ENCODE measurements around the gene ABTB2.
A peak's percentile ranks its signal among the peaks of the same experiment; 100 is the strongest.

ABTB2 gene

DNA sequence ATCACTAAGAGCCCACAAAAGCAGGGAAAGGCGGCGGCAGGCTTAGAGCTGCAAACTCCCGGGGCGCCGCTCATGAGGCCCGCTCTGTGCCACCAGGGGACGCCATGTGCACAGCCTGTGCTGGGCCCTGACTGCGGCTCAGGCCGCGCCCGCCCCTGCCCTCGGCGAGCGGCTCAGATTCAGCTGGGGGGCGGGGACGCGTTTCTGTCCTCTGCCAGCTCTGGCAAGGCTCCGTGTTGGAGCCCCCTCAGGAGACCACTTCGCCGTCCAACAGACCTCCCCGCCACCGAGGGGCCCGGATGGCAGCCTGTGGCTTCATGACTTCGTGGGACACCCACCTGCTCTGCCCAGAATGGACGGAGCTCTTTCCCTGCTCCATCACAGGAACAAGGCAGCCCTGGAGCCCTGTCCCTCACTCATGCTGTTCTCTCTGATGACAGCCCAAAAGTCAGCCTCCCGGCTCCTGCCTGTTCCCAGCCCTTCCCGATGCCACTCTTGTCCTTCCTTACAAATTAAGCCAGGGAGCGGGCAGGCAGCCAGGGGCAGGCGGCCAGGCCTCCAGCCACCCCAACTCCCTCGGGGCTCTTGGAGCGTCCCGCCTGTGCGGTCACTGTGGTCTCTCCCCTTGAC is 183.3 kb downstream of the ABTB2 start:
- Histone ChIP-seq H3K4me3 (ENCODE audit: low read depth, low read length) (peak overlapping the region; percentile 39), H3K27ac (peak overlapping the region; percentile 13), H3K27me3 (ENCODE audit: insufficient read depth, low read depth, severe bottlenecking) (no peaks in the 10 kb centered on the region), H3K36me3 (peaks cover 18% of the 10 kb centered on the region), H3K9me3 (ENCODE audit: severe bottlenecking) (no peaks in the 10 kb centered on the region)
- peak; percentile 85 for DNase-seq
- TF ChIP-seq, protein P1, sequence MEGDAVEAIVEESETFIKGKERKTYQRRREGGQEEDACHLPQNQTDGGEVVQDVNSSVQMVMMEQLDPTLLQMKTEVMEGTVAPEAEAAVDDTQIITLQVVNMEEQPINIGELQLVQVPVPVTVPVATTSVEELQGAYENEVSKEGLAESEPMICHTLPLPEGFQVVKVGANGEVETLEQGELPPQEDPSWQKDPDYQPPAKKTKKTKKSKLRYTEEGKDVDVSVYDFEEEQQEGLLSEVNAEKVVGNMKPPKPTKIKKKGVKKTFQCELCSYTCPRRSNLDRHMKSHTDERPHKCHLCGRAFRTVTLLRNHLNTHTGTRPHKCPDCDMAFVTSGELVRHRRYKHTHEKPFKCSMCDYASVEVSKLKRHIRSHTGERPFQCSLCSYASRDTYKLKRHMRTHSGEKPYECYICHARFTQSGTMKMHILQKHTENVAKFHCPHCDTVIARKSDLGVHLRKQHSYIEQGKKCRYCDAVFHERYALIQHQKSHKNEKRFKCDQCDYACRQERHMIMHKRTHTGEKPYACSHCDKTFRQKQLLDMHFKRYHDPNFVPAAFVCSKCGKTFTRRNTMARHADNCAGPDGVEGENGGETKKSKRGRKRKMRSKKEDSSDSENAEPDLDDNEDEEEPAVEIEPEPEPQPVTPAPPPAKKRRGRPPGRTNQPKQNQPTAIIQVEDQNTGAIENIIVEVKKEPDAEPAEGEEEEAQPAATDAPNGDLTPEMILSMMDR (IDR thresholded peaks at IDR 0.05; ENCODE audit: low read depth, low read length) = peak; percentile 98

DNA sequence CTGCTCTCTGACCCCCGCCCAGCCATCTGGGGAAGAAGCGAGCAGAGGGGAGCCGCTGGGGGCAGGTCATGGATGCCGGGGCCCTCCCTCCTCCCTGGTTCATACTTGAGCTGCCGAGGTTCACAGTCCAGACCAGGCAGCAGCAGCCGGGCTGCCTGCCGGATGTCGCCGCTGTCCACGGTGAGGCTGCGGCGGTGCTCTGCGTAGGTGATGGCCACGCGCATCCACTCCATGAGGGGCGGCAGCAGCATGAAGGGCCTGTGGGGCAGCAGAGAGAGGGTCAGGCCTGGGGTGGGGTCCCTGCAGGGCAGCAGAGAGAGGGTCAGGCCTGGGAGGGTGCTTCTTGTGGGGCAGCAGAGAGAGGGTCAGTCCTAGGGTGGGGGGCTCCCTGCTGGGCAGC is 184.8 kb downstream of the ABTB2 start:
- H3K9me3 ChIP-seq (ENCODE audit: severe bottlenecking) = no peaks in the 10 kb centered on the region

GRCh38 chr11:34169686-34170085 is 188.1 kb downstream of the ABTB2 start:
- Histone ChIP-seq H3K9me3 (ENCODE audit: severe bottlenecking) (no peaks in the 10 kb centered on the region), H3K27ac (peak overlapping the region; percentile 85), H3K27me3 (ENCODE audit: insufficient read depth, low read depth, severe bottlenecking) (no peaks in the 10 kb centered on the region), H3K4me3 (ENCODE audit: low read depth, low read length) (no peak overlapping the region), H3K36me3 (peaks cover 53% of the 10 kb centered on the region)
- peak; percentile 92 for DNase-seq
- TF ChIP-seq, protein P1 (IDR thresholded peaks at IDR 0.05; ENCODE audit: low read depth, low read length) = no peak

More for the DNA sequence above, 184.8 kb downstream of the ABTB2 start:
- Histone ChIP-seq H3K27me3 (ENCODE audit: insufficient read depth, low read depth, severe bottlenecking) (no peaks in the 10 kb centered on the region), H3K36me3 (peaks cover 27% of the 10 kb centered on the region), H3K4me3 (ENCODE audit: low read depth, low read length) (no peak overlapping the region), H3K27ac (no peak overlapping the region)
- TF ChIP-seq, protein P1 (IDR thresholded peaks at IDR 0.05; ENCODE audit: low read depth, low read length) = no peak
- DNase-seq = no peak

GRCh38 chr11:34168642-34169420 is 189.0 kb downstream of the ABTB2 start:
- Histone ChIP-seq H3K4me3 (ENCODE audit: low read depth, low read length) (no peak overlapping the region), H3K27me3 (ENCODE audit: insufficient read depth, low read depth, severe bottlenecking) (no peaks in the 10 kb centered on the region), H3K9me3 (ENCODE audit: severe bottlenecking) (no peaks in the 10 kb centered on the region), H3K36me3 (peaks cover 59% of the 10 kb centered on the region), H3K27ac (peak overlapping the region; percentile 85)
- TF ChIP-seq, protein P1 (IDR thresholded peaks at IDR 0.05; ENCODE audit: low read depth, low read length) = no peak
- DNase-seq = no peak

DNA sequence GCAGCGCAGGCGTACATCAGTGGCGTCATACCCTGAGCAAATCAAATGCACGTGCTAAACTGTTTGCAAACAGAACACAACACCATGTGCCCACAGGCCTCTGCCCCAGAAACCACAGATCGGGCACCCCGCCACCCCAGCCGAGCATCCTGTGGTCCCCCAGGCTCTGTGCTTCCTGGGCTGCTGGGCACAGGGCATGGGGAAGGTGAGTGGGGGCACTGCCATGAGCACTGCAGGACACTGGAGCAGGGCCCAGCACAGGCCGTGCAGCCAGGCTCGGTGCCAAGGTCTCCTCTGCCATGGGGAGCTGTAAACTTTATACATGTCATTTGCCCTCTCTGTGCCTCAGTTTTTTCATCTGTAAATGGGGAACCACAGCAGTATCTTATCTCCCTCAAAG is 189.8 kb downstream of the ABTB2 start:
- no peak for DNase-seq
- TF ChIP-seq, protein P1 (IDR thresholded peaks at IDR 0.05; ENCODE audit: low read depth, low read length) = no peak

More for the DNA sequence above, 189.8 kb downstream of the ABTB2 start:
- Histone ChIP-seq H3K36me3 (peaks cover 66% of the 10 kb centered on the region), H3K27ac (no peak overlapping the region; the same call in 1 of the 2 replicates), H3K9me3 (ENCODE audit: severe bottlenecking) (no peaks in the 10 kb centered on the region), H3K27me3 (ENCODE audit: insufficient read depth, low read depth, severe bottlenecking) (no peaks in the 10 kb centered on the region), H3K4me3 (ENCODE audit: low read depth, low read length) (no peak overlapping the region)

All from WERI-Rb-1 (cell line).